ENCODE data around the gene ARPIN.
"Not testable (repeated sequence)": the region's sequence is repeated elsewhere in the genome, so short reads cannot be mapped to it uniquely, and the experiment has no call there.

ARPIN gene

DNA sequence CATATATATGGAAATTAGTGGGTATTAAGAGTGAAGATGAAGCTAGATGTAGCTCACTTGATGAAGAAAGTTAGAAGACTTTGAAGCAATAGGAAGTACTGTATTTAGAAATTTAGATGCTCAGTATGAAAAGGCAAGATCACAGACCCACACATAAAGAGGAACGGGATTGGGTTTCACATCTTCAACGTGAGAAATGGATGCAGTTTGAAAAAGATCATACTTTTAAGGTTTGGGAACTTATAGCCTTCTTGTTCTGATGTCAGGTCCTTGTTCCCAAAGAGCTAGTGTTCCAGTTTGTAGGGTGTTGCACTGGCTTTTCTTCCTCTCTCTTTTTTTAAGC lies 35.7 kb downstream of the ARPIN start:
- no peak for DNase-seq (ENCODE audit: low spot score)

DNA sequence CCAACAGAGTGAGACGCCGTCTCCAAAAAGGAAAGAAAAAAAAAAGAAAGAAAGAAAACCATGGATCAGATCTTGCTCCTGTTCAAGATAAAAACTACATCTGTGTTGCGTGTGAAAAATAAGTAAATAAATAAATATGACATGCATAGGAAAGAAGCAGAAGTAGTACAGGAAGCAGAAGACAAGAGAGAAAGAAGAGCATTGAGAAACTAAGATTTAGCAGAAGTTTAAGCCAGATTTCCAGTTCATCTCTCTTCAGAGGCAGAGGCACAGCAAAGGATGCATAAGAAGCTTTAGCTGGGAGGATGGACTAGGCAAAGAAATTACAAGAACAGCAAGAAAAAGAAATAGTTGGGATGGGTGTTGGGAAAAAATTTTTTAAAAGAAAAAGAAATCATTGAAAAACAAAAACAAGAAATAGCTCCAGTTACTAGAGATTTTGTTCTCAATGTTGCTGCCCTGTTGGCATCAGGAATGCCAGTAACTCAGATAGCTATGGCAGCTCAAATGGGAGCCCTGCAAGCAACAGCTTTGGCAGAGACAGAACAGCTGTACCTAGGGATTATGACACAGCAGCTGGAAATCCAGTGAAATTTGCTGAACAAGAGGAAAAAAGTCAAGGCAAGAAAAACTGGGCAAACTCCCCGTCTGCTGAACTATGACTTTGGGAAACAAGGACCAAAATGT lies 36.2 kb downstream of the ARPIN start:
- DNase-seq (ENCODE audit: low spot score): no peak

DNA sequence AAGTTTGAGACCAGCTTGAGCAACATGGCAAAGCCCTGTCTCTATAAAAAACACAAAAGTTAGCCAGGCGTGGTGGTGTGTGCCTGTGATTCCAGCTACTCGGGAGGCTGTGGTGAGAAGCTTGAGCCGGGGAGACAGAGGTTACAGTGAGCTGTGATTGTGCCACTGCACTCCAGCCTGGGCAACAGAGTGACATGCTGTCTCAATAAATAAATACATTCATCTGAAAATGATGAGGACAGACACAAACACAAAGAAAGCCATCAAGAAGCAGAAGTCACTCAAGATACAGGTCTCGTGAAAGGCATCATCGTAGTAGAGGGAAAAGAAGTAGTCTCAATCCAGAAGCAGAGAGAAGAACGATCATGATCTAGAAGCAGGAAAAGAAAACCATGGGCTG lies 37.0 kb downstream of the ARPIN start:
- no peak for DNase-seq (ENCODE audit: low spot score)

DNA sequence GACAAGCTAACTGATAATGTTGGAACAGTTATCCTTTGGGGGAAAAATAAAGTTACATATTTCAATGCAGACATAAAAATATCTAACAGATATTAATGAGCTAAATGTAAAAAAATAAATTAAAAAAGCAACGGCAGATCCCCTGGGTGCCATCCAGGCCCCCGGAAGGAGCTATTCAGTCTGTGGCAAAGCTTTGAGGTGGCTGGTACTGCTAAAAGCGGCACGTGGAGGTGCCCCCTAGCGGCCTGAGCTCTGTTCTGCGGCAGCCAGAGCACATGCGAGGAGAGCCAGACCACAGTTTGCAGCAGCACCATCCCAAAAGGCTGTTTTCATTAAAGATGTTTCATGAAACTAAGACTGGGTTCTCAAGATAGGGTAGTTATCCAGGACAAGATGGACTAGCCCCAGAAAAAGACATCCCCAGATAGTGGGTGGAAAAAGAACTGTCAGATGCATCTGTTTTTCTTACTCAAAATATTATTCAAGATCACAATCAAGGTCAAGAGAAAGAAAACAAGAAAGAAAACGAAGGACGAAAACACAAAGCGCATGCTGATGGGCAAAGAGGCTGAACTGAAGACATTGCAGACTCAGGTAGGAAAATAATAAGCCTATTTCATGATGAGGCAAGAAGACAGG lies 37.7 kb downstream of the ARPIN start:
- DNase-seq (ENCODE audit: low spot score): peak; percentile 89

DNA sequence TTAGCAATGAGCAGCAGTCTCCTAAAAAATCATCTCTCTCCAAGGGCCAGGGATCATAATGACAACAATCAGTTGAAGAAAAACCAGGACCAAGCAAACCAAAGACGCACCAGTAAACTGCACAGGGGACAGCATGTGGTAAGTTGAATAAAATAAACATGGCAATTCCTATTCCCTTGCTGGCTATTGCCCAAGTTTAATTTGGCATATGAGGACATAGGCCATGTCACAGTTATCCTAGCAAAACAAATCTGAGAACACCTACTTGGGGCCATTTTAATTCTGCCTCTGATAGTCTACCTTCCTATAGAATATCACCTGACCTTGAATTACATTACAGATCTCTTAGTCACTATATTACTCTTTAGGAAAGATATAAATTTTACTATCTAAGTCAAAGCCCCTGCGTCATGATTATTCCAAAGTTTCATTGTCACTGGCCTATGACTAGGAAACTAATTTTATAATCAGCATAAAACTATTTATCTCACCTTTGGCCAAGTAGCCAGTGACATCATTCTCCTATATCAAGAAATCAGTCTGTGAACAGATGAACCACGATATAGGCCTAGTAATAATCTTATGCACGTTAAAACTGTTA lies 42.0 kb downstream of the ARPIN start:
- DNase-seq (ENCODE audit: low spot score): no peak

DNA sequence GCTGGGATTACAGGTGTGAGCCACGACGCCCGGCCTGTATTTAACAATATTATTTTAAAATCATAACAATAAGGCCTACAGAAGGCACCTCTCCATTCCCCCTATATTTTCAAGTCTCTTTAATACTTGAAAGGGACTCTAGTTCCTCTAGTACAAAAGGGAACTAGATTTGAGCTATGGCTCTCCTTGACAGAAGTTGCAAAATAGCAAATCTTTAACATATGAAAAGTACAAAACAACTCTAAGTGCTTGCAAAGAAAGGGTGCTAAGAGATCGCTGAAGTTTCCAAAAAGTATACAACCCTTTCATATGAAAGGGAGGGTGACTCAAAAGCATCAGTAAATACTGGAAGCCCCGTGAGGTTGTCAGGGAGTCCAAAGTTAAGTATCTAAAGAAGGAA lies 42.7 kb downstream of the ARPIN start:
- no peak for DNase-seq (ENCODE audit: low spot score)

DNA sequence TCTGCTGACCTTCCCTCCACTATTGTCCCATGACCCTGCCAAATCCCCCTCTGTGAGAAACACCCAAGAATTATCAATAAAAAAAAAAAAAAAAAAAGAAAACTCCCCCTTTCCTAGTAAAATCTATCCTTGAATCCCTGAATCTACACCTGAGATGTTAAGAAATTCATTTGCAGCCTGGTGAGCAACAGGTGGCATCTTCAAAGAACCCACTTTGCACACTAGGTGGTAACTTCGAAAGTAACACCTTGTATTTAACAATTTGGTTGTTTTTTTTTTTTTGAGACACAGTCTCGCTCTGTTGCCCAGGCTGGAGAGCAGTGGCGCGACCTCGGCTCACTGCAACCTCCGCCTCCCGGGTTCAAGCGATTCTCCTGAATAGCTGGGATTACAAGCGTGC lies 43.3 kb downstream of the ARPIN start:
- DNase-seq (ENCODE audit: low spot score): not testable (repeated sequence)

DNA sequence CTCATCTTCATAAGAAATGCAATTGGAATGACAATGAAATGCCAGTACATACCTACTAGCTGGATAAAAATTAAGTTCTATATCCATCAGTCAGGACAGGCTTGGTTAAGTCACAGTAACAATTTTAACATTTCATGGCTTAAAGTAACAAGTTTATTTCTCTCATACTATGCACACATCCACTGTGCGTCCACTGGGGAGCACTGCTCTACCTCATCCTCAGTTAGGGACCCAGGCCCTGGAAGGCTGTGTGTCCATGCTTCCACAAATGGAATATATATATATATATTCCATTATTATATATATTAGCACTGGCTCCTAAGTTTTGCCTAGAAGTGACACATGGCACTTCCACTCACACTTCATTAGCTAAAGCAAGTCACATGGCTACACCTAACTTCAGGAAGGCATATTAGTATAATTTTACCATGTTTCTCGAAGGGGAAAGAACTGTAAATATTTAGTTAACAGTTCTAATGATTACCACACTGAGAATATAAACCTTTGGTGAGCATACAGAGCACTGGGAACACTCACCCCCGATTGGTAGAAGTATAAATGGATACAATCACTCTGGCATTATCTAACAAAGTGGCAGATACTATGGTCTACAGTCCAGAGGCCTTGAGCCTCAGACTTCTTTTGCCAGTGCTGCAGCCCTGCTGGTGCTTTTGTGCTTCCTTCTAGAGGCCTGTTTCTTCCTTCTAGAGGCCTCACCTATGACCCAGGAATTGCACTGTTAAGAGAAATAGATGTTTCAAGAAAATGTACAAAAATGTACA lies 47.6 kb downstream of the ARPIN start:
- DNase-seq (ENCODE audit: low spot score): no peak

DNA sequence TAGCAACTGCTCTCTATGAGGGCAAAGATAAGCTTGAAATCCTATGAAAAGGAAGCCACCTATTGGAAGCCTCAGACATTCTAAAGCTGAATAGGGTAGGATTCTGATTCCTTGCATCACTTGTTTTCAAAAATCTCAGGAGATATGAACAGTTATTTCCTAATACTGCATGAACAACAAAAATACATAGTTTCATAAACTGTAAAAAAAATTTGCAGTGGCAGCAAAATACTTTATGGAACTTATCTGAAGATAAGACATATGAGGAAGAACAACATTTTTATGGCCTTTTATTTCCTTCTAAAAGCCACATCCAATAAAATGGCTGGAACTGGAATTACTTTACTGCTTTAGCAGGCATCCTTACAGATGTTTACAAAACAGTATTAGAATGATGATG lies 48.8 kb downstream of the ARPIN start:
- DNase-seq (ENCODE audit: low spot score): peak; percentile 33

DNA sequence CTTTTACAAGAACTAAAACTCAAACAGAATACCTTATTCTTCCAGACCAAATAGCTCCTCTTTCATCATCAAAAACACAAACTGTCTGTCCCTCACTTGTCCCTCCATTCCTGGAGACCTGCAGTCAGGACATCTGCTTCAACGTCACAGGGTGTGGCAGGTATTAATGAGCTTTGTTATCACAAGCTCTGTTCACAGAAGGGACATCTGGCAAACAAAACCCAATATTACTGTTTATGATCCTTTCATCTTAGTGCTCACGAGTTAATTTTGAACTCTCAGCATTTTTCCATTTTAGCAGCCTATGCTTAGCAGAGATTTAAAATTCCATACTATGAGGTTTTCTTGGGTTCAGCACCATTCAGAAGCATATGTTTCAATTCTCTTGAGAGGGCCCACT lies 51.9 kb downstream of the ARPIN start:
- no peak for DNase-seq (ENCODE audit: low spot score)

DNA sequence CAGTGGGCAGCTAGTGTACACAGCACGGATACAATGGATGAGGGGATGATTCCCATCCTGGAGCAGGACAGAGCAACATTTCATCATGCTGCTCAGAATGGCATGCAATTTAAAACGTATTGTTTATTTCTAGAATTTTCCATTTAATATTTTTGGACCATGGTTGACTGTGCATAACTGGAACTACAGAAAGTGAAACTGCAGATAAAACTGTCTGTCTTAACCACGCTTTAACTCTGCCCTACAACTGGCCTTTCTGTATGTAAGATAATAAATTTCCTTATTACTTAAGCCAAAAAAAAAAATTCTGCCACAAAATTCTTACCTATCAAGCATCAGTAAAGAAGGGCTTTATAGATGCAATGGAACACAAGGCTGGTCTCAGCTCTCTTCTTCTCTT lies 52.3 kb downstream of the ARPIN start:
- no peak for DNase-seq (ENCODE audit: low spot score)

DNA sequence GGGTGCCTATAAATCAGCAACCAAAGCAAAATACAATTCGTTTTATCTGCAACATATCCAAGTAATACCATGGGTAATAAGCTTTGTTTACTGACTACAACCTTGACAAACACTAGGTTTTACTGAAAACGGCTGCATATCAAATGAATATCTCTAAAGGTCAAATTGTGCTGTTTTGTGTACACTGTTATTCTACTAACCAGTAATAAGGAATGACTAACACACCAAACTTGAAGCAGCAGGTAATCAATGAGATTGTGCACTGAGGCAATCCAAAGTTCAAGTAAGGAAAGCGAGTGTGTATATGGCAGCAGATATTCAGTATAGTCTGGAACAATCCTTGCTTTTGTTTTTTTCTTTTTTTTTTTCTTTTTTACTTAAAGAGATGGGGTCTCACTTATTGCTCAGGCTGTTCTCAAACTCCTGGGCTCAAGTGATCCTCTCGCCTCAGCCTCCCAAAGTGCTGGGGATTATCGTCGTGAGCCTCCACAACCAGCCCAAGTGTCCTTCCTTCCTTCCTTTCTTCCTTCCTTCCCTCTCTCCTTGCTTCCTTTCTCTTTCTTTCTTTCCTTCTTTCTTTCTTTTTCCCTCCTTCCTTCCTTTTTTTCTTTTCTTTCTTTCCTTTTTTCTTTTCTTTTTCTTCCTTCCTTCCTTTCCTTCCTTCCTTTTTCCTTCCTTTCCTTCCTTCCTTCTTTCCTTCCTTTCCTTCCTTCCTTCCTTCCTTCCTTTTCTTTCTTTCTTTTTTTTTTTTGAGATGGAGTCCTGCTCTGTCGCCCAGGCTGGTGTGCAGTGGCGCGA lies 53.9 kb downstream of the ARPIN start:
- no peak for DNase-seq (ENCODE audit: low spot score)

DNA sequence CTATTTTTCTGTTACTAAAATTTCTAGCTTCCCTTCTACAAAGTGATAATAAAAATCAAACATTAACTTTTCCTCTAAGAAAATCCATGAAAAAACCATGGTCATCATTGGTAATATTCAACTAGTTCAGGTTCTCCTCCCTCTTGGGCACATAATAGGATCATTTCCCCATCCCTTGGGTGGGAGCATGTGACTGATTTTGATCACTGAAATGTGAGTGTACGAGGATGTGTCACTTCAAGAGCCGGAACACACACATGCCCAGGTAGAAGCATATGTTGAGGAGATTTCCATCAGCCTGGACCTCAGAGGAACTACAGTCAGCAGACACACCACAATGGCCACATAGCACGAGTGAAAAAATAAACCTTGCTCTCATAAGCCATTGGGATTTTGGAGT lies 55.1 kb downstream of the ARPIN start:
- DNase-seq (ENCODE audit: low spot score): no peak

DNA sequence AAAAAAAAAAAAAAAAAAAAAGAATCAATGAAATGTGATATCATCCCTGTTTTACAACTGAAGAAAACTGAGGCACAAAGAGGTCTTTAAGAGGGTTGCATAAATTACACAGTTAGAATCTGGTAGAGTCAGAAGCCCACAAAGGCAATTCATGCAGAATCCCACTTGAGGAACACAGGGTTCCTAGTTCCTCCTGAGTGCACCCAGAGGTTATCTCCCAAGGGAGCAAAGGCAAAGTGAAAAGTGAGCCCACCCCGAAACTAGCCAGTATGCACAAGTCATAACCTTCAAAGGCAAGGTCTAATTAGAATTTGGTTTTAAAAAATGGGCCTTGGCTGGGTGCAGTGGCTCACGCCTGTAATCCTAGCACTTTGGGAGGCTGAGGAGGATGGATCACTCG lies 56.8 kb downstream of the ARPIN start:
- no peak for DNase-seq (ENCODE audit: low spot score)

DNA sequence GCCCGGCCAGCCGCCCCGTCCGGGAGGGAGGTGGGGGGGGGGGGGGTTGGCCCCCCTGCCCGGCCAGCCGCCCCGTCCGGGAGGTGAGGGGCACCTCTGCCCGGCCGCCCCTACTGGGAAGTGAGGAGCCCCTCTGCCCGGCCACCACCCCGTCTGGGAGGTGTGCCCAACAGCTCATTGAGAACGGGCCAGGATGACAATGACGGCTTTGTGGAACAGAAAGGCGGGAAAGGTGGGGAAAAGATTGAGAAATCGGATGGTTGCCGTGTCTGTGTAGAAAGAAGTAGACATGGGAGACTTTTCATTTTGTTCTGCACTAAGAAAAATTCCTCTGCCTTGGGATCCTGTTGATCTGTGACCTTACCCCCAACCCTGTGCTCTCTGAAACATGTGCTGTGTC lies 57.9 kb downstream of the ARPIN start:
- DNase-seq (ENCODE audit: low spot score): not testable (repeated sequence)

DNA sequence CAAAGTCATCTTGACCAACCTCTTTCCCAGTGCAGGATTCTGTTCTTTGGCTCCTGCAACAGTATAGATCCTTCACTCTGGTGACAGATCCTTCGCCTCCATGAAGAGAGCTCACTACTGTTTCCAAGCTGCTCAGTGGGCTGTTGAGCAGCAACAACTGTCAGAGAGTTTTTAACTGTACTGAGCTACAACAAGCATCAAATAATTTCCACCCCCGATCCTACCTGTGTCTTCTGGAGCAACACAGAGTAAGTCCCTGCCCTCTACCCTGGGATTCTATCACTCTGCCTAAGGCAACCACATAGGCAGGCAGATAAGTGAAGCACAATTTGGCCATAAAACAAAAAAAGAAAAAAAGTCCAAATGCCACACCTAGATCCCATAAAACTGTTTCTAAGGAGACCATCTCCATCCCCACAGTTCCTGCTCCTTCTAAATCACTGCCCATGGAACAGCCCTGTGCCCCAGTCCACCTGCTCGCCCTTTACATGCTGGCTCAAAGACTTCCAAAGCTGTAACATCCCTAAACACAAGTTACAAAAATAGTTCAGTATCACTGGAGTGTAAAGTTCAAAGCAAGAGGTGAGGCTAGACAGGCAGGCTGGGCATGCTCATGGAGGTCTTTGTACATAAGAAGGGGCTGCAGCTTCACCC lies 60.3 kb downstream of the ARPIN start:
- DNase-seq (ENCODE audit: low spot score): no peak

DNA sequence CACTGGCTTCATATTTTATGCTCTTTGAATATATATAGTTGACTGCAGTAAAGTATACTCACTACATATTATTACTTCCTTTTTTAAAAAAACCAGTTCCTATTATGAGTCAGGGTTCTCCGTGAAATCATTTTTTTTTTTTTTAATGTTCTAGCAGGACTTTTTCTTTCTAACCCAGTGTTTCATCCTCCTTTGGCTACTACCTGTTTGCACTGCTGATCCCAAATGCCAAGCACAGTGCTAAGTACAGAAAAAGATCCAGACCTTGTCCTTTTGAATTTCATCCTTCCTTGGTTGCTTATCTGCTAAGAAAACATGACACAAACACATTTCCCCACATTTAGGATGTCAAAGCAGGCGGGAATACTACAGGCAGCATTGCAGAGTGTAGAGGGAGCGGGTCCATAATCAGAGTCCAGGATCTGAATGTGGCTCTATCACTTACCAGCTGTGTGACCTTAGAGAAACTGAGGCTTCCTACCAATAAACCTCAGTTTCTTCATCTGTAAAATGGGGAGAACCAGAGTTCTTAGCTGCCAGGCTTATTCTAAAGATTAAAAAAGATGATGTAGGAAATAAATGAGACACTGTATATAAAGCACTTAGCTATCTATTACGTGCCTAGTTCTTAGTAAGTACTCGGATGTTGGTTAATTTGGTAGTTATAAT lies 60.9 kb downstream of the ARPIN start:
- DNase-seq (ENCODE audit: low spot score): no peak

DNA sequence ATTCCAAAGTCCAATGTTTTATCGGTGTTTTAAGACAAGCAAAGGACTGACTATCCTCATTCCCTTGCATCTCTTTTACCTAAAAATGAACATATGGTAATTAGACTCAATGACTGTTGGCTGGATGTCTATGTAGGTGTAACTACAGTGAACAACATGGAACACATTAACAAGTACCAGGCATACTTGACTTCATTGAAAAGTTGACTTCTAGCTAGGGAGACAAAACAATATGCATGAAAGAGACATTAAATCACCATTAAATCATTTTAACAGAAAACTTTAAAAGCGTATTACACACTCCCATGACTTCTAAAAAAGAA lies 63.8 kb downstream of the ARPIN start:
- DNase-seq (ENCODE audit: low spot score): no peak

DNA sequence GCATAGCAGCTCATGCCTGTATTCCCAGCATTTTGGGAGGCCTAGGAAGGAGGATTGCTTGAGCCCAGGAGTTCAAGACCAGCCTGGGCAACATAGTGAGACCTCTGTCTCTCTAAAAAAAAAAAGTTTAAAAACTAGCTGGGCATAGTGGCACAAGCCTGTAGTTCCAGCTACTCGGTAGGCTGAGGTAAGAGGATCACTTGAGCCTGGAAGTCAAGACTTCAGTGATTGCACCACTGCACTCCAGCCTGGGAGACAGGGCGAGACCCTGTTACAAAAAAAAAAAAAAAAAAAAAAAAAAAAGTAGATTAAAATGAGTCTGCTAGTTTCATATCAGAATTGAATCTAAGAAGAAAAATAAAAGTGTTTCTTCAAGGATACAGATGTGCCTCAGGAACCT lies 65.7 kb downstream of the ARPIN start:
- no peak for DNase-seq (ENCODE audit: low spot score)

DNA sequence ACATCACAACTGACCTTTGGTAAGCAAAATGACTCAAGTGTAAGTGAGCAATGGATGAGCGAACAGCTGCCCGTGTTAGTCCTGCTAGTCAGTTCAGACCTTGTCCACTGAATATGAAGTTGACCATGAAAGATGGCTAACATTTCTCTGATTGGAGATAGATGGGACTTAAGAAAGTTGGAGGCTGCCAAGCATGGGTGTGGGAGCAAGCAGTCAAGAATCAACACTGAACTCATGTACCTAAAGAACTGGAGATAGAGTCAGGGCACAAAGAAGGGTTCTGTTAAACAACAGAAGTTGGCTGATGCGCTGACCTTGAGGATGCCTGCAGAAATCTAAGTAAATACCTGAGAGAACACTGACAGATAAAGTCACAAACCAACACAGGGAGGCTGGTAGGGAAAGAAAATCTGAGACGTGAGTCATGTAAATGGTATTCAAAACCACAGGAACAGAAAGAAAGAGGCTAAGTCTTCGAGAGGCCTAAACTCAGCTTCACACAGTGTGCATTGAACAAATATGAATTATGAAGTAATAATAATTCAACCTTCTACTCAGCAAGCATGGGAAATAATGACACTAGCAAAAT lies 67.4 kb downstream of the ARPIN start:
- DNase-seq (ENCODE audit: low spot score): peak; percentile 76

Measured in AG08395 (cell line).